Measurements from ENCODE around the gene FAM53B. TPM values are rescaled to one million over a fixed set of nuclear protein-coding genes. Genes with fewer than 3 reads are reported as not detected.

Gene FAM53B
- total RNA-seq, 1 donor from 2014 or later: 53.4 TPM

- H3K36me3 ChIP-seq: no peaks in the 10 kb centered on the region
- no peaks in the 10 kb centered on the region for H3K27me3 ChIP-seq (ENCODE audit: low read depth)
- TF ChIP-seq CTCF (IDR thresholded peaks at IDR 0.05; ENCODE audit: borderline replicate concordance): no peak
- H3K27ac ChIP-seq (replicated peaks): peak overlapping the region; percentile 93
- intact Hi-C loops (cut with micrococcal nuclease): no loop called here
- no peaks in the 10 kb centered on the region for H3K9me3 ChIP-seq (replicated peaks)
- peak overlapping the region; percentile 11 for H3K4me3 ChIP-seq
- peaks cover 100% of the 10 kb centered on the region for H3K4me1 ChIP-seq
- no peak for DNase-seq
These were observed 10.5 kb downstream of the FAM53B start for GRCh38 chr10:124733571-124734245.

DNA sequence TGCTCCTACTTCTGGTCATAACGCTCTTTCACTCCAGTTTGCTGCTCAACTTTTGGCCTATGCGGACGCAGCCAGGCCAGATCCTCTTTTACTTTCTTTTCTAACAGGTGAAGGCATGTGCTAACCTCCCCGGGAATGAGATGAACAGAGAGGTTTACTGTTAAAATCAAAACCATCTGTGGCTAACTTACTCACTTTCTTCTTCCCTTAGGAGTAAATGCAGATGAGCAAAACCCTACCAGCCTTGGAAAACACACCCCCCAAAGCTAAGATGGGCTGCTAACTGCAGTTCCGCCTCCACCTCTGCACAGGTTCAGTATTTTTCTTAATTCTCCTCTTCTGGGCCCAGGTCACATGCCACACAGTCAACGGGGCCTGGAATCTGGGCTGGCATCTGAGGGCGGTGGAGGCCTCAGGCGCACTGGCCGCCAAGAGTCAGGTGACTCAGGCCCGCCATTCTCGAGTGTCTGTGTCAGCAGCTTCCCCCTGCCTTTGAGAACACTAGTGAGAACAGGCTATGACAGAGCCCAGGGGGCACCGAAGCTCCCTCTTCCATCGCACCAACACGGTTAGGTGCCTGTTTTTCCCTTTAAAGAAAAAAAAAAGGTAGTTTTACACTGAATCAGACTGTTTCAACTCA is 11.1 kb downstream of the FAM53B start:
- peak overlapping the region; percentile 11 for H3K4me3 ChIP-seq
- no peaks in the 10 kb centered on the region for H3K9me3 ChIP-seq (replicated peaks)
- peak overlapping the region; percentile 93 for H3K27ac ChIP-seq (replicated peaks)
- peak; percentile 68 for DNase-seq
- no peak for TF ChIP-seq CTCF (IDR thresholded peaks at IDR 0.05; ENCODE audit: borderline replicate concordance)
- no peaks in the 10 kb centered on the region for H3K36me3 ChIP-seq
- intact Hi-C loops (cut with micrococcal nuclease): no loop called here
- H3K27me3 ChIP-seq (ENCODE audit: low read depth): no peaks in the 10 kb centered on the region
- peaks cover 100% of the 10 kb centered on the region for H3K4me1 ChIP-seq

GRCh38 chr10:124731551-124731950 is 12.6 kb downstream of the FAM53B start:
- intact Hi-C loops (cut with micrococcal nuclease): no loop called here
- Histone ChIP-seq H3K27me3 (ENCODE audit: low read depth) (no peaks in the 10 kb centered on the region), H3K36me3 (no peaks in the 10 kb centered on the region), H3K4me1 (peaks cover 100% of the 10 kb centered on the region), H3K27ac (replicated peaks) (peak overlapping the region; percentile 93), H3K4me3 (no peak overlapping the region), H3K9me3 (replicated peaks) (no peaks in the 10 kb centered on the region)
- DNase-seq: no peak
- no peak for TF ChIP-seq CTCF (IDR thresholded peaks at IDR 0.05; ENCODE audit: borderline replicate concordance)

GRCh38 chr10:124730790-124731189 is 13.4 kb downstream of the FAM53B start:
- no peak for DNase-seq
- H3K27ac ChIP-seq (replicated peaks): peak overlapping the region; percentile 93
- no peaks in the 10 kb centered on the region for H3K27me3 ChIP-seq (ENCODE audit: low read depth)
- TF ChIP-seq CTCF (IDR thresholded peaks at IDR 0.05; ENCODE audit: borderline replicate concordance): no peak
- no peak overlapping the region for H3K4me3 ChIP-seq
- no peaks in the 10 kb centered on the region for H3K9me3 ChIP-seq (replicated peaks)
- no peaks in the 10 kb centered on the region for H3K36me3 ChIP-seq
- peaks cover 100% of the 10 kb centered on the region for H3K4me1 ChIP-seq
- intact Hi-C loops (cut with micrococcal nuclease): no loop called here

DNA sequence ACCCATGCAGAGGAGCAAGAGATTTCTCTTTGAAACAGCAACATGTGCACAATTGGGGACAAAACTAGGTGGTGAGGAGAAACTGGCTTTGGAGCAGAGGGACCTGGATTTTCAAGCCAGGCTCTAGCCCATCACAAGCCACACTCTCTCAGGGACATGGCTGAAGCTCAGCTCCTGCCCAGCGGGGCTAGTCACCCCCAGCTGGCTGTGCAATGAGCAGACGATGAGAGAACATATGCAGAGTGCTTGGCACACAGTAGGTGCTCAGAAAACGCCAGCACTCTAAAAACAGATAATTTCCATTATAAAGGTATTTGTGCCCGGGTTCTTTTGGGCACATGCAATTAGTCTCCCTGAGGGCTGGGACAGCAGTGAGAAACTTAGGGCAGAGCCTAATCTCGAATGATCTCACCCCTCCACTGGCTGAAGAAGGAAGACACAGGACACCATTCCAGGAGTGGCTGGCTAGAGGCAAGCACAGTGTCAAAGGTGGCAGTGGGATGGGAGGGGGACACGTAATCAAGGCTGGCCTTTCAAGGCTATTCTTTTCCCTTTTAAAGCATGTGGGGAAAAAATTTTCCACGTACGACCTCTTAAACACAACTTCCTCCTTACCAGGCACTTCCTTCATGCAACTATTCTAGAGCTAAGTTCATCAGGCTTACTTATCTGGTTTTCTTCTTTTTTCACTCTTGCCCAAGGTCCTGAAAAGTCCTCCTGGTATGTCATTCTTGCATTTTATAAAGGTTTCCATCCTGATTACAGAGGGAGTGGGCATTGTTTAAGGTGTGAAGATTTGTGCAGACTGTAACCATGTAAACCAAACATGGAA is 15.1 kb downstream of the FAM53B start:
- intact Hi-C loops (cut with micrococcal nuclease): no loop called here
- Histone ChIP-seq H3K27me3 (ENCODE audit: low read depth) (no peaks in the 10 kb centered on the region), H3K9me3 (replicated peaks) (no peaks in the 10 kb centered on the region), H3K27ac (replicated peaks) (peak overlapping the region; percentile 91), H3K4me3 (no peak overlapping the region), H3K4me1 (peaks cover 100% of the 10 kb centered on the region), H3K36me3 (no peaks in the 10 kb centered on the region)
- no peak for TF ChIP-seq CTCF (IDR thresholded peaks at IDR 0.05; ENCODE audit: borderline replicate concordance)
- no peak for DNase-seq
